HL-60/S4 treated with retinoic acid at 250 ng/mL for 4 days and 3 days (cell line): ENCODE data around the gene FAM241B.

Source experiments
- in situ Hi-C: fragments of 300-500 bp; cut with MboI; formaldehyde crosslinking; loops from 2 replicates; pipeline ENCODE4 v1.7.0; 2022; ENCODE audit warnings: low sequenced_read_pairs

FAM241B gene

DNA sequence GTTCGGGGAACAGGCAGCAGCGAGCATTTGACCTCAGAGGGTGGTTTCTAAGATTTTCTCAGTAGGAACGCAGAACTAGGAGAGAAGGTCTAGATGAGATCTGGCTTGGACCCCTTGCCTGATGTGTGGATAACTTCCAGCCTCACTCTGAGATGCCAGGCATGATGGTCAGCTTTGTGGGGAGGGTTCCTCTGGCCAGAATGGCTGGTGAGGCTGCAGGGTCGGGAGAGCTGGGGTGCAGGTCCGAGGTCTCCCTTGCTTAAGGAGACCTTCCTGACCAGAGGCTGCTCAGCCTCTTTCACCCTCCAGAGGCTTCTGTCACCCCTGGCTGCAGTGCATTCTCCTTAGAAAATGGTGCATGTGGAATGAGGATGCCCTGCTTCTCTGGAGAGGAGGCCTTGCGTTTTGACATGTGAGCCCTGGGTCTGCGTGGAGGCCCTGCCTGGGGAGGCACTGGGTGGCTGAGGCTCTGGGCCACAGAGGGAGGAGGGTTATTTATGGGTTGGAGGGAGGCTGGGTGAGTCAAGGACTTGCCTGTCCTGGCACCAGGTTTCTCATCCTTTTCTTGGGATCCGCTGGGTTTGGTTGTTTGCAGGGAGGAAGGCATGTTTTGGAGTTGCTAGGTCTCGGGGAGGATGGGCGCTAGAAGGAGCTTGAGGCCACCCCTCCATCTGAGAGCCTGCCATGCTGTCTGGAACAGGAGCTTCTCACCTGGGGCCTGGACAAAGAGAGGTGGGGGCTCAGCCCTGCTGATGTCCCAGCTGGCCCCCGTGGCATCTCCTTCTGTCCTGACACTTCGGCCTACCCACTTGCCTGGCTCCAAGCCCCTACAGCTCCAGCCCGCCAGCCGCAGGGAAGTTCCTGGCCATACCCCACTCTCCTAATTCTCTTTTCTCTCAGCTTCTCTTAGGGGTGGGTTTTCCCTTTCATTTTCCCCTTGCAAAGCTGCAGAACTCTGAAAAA is 3.9 kb downstream of the FAM241B start:
- in situ Hi-C loops: no loop called here

DNA sequence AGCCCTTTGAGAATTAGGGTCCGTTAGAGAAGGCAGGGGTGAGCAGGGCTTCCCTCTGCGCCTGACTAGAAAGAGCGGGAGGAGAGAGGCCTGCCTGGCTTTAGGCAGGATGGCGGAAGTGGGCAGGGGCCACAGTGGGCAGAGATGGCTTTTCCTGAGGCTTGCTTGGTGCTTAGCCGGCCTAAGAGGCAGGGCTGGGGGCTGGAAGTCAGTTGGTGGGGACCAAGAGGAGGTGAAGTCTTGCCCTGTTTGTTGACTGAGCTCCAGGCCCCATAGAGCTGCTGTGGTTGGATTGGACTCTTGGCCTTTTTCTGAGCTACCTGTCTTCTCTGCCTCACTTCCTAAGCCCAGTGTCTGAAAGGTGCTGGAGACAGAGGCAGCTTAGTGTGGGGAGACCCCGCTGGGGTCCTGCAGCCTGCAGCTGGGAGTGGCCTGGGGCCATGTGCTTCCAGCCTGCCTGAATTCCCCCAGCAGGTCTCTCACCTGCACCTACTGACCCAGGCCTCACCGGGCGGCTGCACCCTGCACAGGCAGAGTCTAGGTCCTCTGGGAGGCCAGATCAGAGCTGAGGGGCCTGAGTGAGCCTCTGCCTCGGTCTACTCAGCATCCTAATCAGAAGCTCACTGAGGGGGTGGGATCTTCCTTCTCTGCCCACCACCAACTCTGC is 4.8 kb downstream of the FAM241B start:
- in situ Hi-C loops: loop anchor here (5.0 kb wide), 1 partner anchor 118 kb away; no protein-coding TSS in a partner anchor

DNA sequence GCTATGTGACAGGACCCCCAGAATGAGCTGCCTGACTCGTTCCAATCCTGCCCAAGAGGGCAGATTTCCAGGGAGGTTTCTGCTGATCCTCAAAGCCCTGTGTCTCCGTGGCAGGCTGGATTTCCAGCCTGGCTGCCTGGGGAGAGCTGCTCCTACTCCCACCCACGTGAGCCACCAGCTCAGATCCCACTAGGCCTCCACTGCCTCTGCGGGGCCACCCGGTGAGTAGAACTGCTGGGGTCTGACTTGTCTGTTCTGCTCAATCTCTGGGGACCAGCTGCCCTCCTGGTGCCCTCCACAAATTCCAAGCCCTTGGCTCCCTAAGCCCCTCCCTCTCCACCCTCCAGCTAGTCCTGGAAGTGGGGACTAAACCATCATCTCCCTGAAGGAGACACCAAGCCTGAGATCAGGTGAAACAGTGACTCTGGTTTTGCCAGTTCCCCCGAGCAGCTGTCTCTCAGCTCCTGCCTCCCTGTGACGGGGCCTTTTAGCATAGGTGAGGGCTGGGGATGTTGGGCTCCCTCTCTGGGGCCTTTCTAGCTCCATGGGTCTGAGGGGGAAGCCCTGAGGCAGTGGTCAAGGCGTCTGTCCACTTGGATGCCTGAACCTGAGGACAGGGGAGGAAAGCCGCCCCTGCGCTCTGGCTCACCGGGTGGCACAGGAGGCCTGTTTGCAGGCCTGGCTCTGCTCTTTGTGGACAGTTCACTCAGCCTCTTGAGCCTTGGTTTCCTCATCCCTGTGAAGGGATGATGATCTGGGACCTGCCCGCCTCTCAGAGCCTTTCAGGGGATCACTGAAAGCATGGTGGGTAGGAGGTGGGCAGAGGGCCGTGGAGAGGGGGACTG is 5.6 kb downstream of the FAM241B start:
- in situ Hi-C loops: loop anchor here (5.0 kb wide), 1 partner anchor 118 kb away; no protein-coding TSS in a partner anchor

- in situ Hi-C loops: loop anchor here (5.0 kb wide), 1 partner anchor 119 kb away; no protein-coding TSS in a partner anchor
These were observed 6.2 kb downstream of the FAM241B start for GRCh38 chr10:69636273-69636575.

DNA sequence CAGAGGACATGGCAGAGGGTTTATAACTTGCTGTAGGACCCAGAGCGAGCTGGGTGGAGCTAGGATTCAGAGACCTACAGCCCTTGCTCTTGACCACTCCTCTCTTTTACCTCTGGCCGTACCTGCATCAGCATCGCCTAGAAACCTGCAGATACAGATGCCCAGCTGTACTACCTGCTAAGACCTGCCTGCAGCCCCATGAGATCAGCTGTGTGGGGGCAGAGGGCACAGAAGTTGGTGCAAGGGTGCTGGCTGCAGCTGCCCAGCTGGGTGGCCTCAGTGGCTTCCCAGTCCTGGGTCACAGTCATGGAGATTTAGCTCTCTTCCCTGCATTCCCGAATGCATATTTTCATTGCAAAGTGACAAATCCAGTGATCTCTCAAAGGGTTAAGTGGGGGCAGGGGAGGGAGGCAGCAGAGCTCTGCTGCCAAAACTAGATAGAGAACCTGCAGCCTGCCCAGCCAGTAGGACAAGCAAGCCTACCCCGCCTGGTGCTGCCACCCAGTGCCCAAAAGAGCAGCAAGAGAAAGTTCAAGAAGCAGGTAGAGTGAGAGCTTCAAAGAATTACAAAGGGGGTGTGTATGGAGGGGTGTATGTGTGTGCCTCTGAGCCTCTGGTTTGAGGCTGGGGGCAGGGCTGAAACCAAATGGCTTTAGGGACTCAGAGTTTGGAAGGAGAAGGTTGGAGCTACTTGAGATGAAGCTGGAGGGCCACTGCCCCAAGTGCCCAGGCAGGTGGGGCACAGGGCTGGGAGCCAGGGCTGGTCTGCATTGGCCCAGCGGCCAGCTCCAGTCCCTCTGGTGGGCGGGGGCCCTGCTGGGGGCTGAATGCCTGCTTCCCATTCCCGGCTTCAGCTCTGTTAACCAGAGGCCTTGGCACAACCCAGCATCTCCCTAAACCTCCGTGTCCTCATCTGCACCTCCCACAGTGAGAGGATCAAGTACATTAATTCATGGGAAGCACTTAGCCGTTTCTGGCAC is 6.9 kb downstream of the FAM241B start:
- in situ Hi-C loops: loop anchor here (5.0 kb wide), 1 partner anchor 120 kb away; no protein-coding TSS in a partner anchor

- in situ Hi-C loops: loop anchor here (5.0 kb wide), 1 partner anchor 121 kb away; no protein-coding TSS in a partner anchor
These were observed 8.6 kb downstream of the FAM241B start for GRCh38 chr10:69638642-69639041.

GRCh38 chr10:69639291-69640195 is 9.5 kb downstream of the FAM241B start:
- in situ Hi-C loops: loop anchor here (5.0 kb wide), 1 partner anchor 122 kb away; no protein-coding TSS in a partner anchor

GRCh38 chr10:69640196-69640980 is 10.3 kb downstream of the FAM241B start:
- in situ Hi-C loops: no loop called here

DNA sequence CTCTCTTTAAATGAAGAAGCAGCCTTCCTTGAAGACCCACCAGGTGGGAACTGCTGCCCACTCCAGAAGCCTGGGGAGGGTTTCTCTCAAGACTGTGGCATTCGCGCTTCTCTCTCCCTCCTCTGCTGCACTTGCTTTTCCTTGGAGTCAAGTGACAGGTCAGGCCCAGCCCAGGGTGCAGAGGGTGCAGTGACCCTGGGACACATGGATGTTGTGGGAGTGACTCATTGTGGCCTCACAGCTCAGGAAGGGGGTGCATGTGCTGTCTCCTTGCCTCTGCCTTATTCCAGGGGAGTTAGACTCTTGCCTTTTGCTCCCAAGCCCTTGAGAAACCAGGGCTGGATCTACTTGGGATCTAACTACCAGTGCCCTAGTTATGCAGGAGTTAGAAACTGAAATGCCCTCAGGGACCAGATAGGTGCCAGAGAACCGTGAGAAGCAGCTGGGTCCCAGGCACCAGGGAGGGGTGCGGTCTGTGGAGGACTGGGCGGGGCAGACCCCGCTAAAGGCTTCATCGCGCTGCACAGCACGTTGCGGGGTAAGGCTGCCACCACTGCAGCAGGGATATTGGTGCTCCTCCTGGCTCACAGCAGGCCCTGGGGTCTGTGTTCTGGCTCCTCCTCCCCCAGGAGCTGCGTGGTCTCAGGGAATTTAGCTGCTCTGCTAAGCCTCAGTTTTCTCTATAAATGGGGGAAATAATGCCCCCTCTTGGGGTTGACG is 11.4 kb downstream of the FAM241B start:
- in situ Hi-C loops: no loop called here

DNA sequence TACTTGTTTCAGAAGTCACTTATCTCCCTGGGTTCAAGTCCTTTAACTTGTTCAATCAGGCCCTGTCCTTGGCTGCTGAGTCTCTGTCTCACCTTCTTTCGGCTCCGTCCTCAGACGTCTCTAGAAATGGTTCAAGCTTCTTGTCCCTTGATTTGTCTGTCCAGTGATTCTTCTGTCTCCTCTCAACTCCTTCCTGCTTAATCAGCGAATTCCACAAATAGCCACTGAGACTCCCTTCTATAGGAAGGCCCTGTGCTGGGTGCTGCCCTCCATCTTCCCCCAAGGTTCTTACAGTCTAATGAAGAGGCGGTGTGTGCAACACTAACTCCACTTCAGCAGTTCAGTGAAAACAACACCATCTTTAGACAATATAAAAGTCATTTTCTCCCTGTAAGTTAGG is 12.7 kb downstream of the FAM241B start:
- in situ Hi-C loops: no loop called here

DNA sequence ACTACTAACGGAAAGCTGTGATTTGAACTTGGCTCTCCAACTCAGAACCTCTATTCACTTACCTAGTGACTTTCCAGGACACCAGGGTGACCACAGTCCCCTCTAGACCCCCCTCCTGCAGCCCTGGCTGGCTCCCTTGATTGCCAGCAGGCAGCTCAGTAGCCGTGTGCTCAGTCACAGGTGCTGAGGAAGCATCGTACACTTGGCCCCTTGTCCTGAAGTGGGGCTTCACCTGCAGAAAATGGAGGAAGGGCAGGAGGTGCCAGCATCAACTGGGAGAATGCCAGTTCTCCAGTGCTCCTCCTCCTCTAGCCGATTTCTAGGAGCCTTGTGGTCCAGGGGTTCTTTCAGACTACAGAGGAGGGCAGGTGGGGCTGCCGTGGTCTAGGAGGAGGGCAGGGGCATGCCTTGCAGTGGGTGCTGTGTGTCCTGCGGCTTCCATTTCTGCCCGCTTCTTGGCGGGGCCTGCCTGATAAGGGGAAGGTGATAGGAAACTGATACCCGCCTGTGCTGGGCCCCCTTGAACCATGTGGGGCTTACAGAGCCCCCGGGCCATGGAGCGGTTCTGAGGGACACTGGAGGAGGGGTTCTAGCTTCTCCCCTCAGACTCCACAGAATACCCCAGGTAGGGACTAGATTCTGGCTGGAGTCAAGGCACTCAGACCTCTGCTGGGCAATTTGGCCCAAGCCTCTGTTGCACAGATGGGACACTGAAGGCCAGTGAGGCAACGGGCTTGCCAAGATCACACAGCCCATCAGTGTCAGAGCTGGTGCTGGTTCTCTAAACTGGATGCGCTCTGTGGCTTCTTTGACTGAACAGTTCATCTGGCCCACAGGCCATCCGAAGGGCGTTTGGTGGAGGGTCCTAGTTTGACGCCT is 14.0 kb downstream of the FAM241B start:
- in situ Hi-C loops: no loop called here

- in situ Hi-C loops: no loop called here
These were observed 14.7 kb downstream of the FAM241B start for GRCh38 chr10:69644658-69645295.

- in situ Hi-C loops: no loop called here
These were observed 15.5 kb downstream of the FAM241B start for GRCh38 chr10:69645296-69646184.

- in situ Hi-C loops: no loop called here
These were observed 16.4 kb downstream of the FAM241B start for GRCh38 chr10:69646185-69647060.
